Measurements from ENCODE around the gene TJP1. TPM values are rescaled to one million over a fixed set of nuclear protein-coding genes. Genes with fewer than 3 reads are reported as not detected.
"Not testable (repeated sequence)": the region's sequence is repeated elsewhere in the genome, so short reads cannot be mapped to it uniquely, and the experiment has no call there.

Gene TJP1
- total RNA-seq, 2 donors from 2014 or later, result 47.2 to 70.1 TPM

- Histone ChIP-seq H3K36me3 (no peaks in the 10 kb centered on the region), H3K4me1 (no peaks in the 10 kb centered on the region), H3K9me3 (no peaks in the 10 kb centered on the region), H3K4me3 (no peak overlapping the region), H3K27me3 (no peaks in the 10 kb centered on the region), H3K27ac (no peak overlapping the region), H3K9ac (ENCODE audit: low read depth in 2 of 2, low read length in 2 of 2) (no peak overlapping the region)
- peak; percentile 29 for TF ChIP-seq CTCF (IDR thresholded peaks at IDR 0.05)
- intact Hi-C loops (cut with DNase I), result loop anchor here (10.0 kb wide), 2 partner anchors 64 to 194 kb away; no protein-coding TSS in a partner anchor
- no peak for DNase-seq
Observed at GRCh38 chr15:29740692-29741311, 81.5 kb downstream of the TJP1 start.

GRCh38 chr15:29736744-29737020 is 85.6 kb downstream of the TJP1 start:
- Histone ChIP-seq H3K27me3 (no peaks in the 10 kb centered on the region), H3K36me3 (no peaks in the 10 kb centered on the region), H3K4me1 (no peaks in the 10 kb centered on the region), H3K9me3 (no peaks in the 10 kb centered on the region), H3K9ac (ENCODE audit: low read depth in 2 of 2, low read length in 2 of 2) (no peak overlapping the region), H3K27ac (no peak overlapping the region), H3K4me3 (no peak overlapping the region)
- TF ChIP-seq CTCF (IDR thresholded peaks at IDR 0.05), result no peak
- no peak for DNase-seq
- intact Hi-C loops (cut with DNase I), result no loop called here

GRCh38 chr15:29736012-29736743 is 86.1 kb downstream of the TJP1 start:
- Histone ChIP-seq H3K4me1 (no peaks in the 10 kb centered on the region), H3K9ac (ENCODE audit: low read depth in 2 of 2, low read length in 2 of 2) (no peak overlapping the region), H3K27ac (no peak overlapping the region), H3K36me3 (no peaks in the 10 kb centered on the region), H3K4me3 (no peak overlapping the region), H3K9me3 (no peaks in the 10 kb centered on the region), H3K27me3 (no peaks in the 10 kb centered on the region)
- intact Hi-C loops (cut with DNase I), result no loop called here
- no peak for TF ChIP-seq CTCF (IDR thresholded peaks at IDR 0.05)
- no peak for DNase-seq

- Histone ChIP-seq H3K27me3 (no peaks in the 10 kb centered on the region), H3K4me1 (no peaks in the 10 kb centered on the region), H3K4me3 (no peak overlapping the region), H3K27ac (no peak overlapping the region), H3K36me3 (no peaks in the 10 kb centered on the region), H3K9me3 (no peaks in the 10 kb centered on the region), H3K9ac (ENCODE audit: low read depth in 2 of 2, low read length in 2 of 2) (no peak overlapping the region)
- intact Hi-C loops (cut with DNase I), result no loop called here
- DNase-seq, result no peak
- no peak for TF ChIP-seq CTCF (IDR thresholded peaks at IDR 0.05)
Observed at GRCh38 chr15:29734917-29735572, 87.2 kb downstream of the TJP1 start.

- intact Hi-C loops (cut with DNase I), result no loop called here
- H3K36me3 ChIP-seq, result no peaks in the 10 kb centered on the region
Observed at GRCh38 chr15:29731865-29732264, 90.4 kb downstream of the TJP1 start.

GRCh38 chr15:29730471-29730870 is 91.8 kb downstream of the TJP1 start:
- H3K27me3 ChIP-seq; H3K9ac ChIP-seq (ENCODE audit: low read depth in 2 of 2, low read length in 2 of 2); H3K4me1 ChIP-seq; H3K36me3 ChIP-seq; DNase-seq; intact Hi-C loops (cut with DNase I); H3K4me3 ChIP-seq; H3K9me3 ChIP-seq; H3K27ac ChIP-seq: not testable (repeated sequence)

More at GRCh38 chr15:29731865-29732264, 90.4 kb downstream of the TJP1 start:
- Histone ChIP-seq H3K4me3 (no peak overlapping the region), H3K4me1 (no peaks in the 10 kb centered on the region), H3K9ac (ENCODE audit: low read depth in 2 of 2, low read length in 2 of 2) (no peak overlapping the region), H3K27ac (no peak overlapping the region), H3K27me3 (no peaks in the 10 kb centered on the region), H3K9me3 (no peaks in the 10 kb centered on the region)
- DNase-seq, result no peak
- TF ChIP-seq CTCF (IDR thresholded peaks at IDR 0.05), result no peak

Measured in colonic mucosa (tissue), 4 donors.